Posterior vena cava (tissue), 2 donors: ENCODE measurements around the gene ENDOG. TPM values are rescaled to one million over a fixed set of nuclear protein-coding genes. Genes with fewer than 3 reads are reported as not detected.
A peak's percentile ranks its signal among the peaks of the same experiment; 100 is the strongest.
"Not testable (repeated sequence)": the region's sequence is repeated elsewhere in the genome, so short reads cannot be mapped to it uniquely, and the experiment has no call there.

ENCODE experiments used
- DNase-seq: peaks from one replicate; pipeline ENCODE4 v3.0.0-alpha.2; 2020; ENCODE audit warnings: low spot score
- intact Hi-C, 2 donors: fragments of 100-400 bp; cut with DNase I; formaldehyde crosslinking; loops; one replicate each; pipeline versions ENCODE4 v1.14.1 to v1.14.2; 2022 to 2023
- total RNA-seq, 2 donors: library from RNA; stranded (reverse); fragmentation: NEBNext Ultra II Directional; extraction: Animal tissue kit (Norgen Biotek cat#: 25700); gene quantifications; one replicate each; pipeline ENCODE4 v1.2.1, GENCODE V29; 2021
- donor health status: DM: yes; HTN: yes; CAD: no.
- donor health status: DM: yes; HTN: yes; CAD: no.

ENDOG gene
- total RNA-seq, 2 donors from 2014 or later: 15.8 to 16.6 TPM

DNA sequence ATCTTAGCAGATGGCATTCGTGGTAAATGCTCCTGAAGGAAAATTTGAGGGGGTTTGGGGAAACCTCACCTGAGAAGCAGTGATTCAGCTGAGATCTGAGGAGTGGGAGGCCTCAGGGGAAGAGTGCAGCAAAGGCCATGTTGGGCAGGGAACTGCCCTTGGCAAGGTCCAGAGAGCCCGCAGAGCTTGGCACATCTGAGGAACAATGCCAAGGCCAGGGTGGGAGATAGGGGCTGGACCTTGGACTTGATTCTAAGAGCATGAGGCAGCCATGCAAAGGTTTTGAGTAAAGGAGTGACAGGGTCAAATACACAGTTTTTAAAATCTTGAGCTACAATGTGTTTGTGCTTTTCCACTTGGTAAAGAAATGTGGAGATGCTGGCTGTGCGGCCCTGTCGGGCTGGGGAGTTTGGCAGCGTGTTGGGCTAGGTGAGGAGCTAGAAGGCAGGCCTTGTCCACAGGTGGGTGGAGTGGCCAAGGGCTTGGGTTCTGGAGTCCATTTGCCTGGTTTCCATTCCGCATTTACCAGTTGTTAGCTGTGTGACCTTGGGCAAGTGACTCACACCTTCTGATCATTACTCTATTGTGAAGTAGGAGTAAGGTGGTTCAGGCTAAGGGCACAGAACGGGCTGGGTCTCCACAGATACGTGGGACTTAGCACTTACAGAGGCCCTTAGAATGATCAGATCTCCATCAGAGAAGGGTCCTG is 25.2 kb upstream of the ENDOG start:
- DNase-seq: no peak
- intact Hi-C loops: no loop called here

GRCh38 chr9:128794961-128795360 is 23.3 kb upstream of the ENDOG start:
- intact Hi-C loops: not testable (repeated sequence)

DNA sequence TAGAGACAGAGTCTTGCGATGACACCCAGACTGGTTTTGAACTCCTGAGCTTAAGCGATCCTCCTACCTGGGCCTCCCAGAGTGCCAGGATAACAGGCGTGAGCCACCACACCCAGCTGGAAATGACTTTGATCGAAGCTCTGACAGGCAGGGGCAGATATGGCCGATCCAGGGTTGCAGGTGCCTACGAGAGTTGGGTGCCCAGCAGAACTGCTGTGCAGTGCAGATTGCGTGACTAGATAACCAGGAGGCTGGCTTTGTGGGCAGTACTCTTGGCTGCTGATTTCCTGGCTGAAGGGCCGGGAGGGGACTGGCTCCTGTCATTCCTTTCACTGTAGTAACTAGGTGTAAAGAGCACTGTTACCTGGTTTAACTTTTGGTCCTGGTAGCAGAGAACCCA is 19.4 kb upstream of the ENDOG start:
- intact Hi-C loops: no loop called here
- DNase-seq: no peak

More at GRCh38 chr9:128794961-128795360, 23.3 kb upstream of the ENDOG start:
- DNase-seq: not testable (repeated sequence)

GRCh38 chr9:128800061-128800460 is 18.2 kb upstream of the ENDOG start:
- intact Hi-C loops: no loop called here
- DNase-seq: no peak

GRCh38 chr9:128802482-128802881 is 15.8 kb upstream of the ENDOG start:
- intact Hi-C loops: no loop called here
- no peak for DNase-seq

GRCh38 chr9:128805661-128806060 is 12.6 kb upstream of the ENDOG start:
- intact Hi-C loops: no loop called here
- DNase-seq: no peak

DNA sequence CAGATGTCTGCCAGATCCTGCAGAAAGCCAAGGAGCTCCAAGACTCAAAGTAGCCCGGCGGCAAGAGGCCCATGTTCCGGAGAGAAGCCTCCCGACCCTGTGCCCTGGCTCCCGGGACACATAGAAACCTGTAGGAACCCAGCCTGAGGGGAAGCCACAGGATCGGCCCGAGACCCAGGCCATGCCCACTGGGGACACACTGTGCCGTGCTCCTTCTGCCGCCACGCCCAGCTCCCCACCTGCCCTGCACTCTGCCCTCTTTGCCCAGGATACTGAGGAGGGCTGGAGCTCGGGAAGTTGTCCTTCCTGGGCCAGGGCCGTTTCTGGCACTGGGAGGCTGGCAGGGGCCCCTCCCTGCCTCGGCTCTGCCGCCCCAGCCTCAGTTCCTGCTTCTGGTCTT is 10.5 kb upstream of the ENDOG start:
- intact Hi-C loops: no loop called here
- DNase-seq: no peak

- intact Hi-C loops: no loop called here
- DNase-seq: no peak
Measured at GRCh38 chr9:128808543-128808942, 9.8 kb upstream of the ENDOG start.

- no peak for DNase-seq
- intact Hi-C loops: no loop called here
Measured at GRCh38 chr9:128809036-128809599, 9.2 kb upstream of the ENDOG start.

GRCh38 chr9:128809831-128810230 is 8.5 kb upstream of the ENDOG start:
- intact Hi-C loops: no loop called here
- no peak for DNase-seq

GRCh38 chr9:128810873-128811272 is 7.4 kb upstream of the ENDOG start:
- intact Hi-C loops: no loop called here
- no peak for DNase-seq

GRCh38 chr9:128818839-128819715 is 777 bp downstream of the ENDOG start:
- peak; percentile 87 for DNase-seq
- intact Hi-C loops: no loop called here

GRCh38 chr9:128819716-128820664 is 1.7 kb downstream of the ENDOG start:
- no peak for DNase-seq
- intact Hi-C loops: no loop called here

DNA sequence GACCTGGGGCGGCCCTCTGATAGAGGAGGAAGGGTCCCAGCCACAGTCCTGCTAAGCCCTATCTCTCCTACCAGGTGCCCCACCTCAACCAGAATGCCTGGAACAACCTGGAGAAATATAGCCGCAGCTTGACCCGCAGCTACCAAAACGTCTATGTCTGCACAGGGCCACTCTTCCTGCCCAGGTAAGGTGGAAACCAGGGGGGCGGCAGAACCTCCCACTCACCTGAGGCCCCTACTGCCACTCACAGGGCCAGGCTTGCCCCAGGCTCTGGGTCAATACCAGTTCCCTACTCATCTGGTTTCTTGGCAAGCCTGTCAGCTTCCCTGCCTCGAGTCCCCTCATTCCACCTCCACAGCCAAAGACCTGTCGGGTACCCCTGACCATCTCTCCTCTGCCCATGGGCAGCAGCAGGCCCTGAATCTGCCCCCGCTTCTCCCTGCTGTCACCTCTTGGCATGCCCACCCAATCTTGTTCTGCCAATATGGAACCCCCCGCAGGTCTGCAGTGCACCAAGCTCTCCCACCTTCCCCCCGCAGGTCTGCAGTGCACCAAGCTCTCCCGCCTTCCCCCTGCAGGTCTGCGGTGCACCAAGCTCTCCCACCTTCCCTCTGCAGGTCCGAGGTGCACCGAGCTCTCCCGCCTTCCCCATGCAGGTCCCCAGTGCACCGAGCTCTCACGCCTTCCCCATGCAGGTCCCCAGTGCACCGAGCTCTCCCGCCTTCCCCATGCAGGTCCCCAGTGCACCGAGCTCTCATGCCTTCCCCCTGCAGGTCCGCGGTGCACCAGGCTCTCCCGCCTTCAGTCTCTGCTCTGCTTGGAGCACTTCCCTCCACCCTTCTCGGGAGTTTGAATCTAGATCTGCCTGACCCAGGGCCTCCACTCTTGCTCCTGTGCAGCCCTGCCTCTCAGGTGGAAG is 2.6 kb downstream of the ENDOG start:
- intact Hi-C loops: no loop called here
- DNase-seq: no peak

- no peak for DNase-seq
- intact Hi-C loops: no loop called here
Measured at GRCh38 chr9:128821584-128822406, 3.5 kb downstream of the ENDOG start.

- DNase-seq: no peak
- intact Hi-C loops: no loop called here
Measured at GRCh38 chr9:128822407-128823042, 4.2 kb downstream of the ENDOG start.

- intact Hi-C loops: no loop called here
- no peak for DNase-seq
Measured at GRCh38 chr9:128823362-128823902, 5.1 kb downstream of the ENDOG start.
